Calu3 (cell line): ENCODE measurements around the gene HOXD10. TPM values are rescaled to one million over a fixed set of nuclear protein-coding genes. Genes with fewer than 3 reads are reported as not detected.

Experiments
- BruUV-seq: library from RNA; stranded (reverse); fragments of 400-500 nt; replicated peaks from 2 replicates; lab custom pipeline; 2021; lab: Mats Ljungman, UMichigan
- CTCF ChIA-PET: fragments of 300-600 bp; sonication (Branson Sonifier 250); formaldehyde crosslinking; loops from one replicate; lab custom pipeline; 2022; ENCODE audit warnings: antibody characterized with exemption; lab: Charles Lee
- DNase-seq: peaks from one replicate; pipeline ENCODE4 v3.0.0; 2022
- H3K27ac Mint-ChIP-seq: one replicate; pipeline ENCODE4 v1.8.0; 2022; ENCODE audit warnings: mixed read lengths; ENCODE audit not compliant: unreplicated experiment
- H3K27me3 Mint-ChIP-seq: one replicate; pipeline ENCODE4 v1.8.0; 2022; ENCODE audit warnings: mixed read lengths; ENCODE audit not compliant: unreplicated experiment
- H3K36me3 Mint-ChIP-seq: one replicate; pipeline ENCODE4 v1.8.0; 2022; ENCODE audit warnings: mild to moderate bottlenecking, moderate library complexity, mixed read lengths; ENCODE audit not compliant: insufficient read depth, unreplicated experiment
- H3K4me1 Mint-ChIP-seq: one replicate; pipeline ENCODE4 v1.8.0; 2022; ENCODE audit warnings: mild to moderate bottlenecking, low read depth, mixed read lengths; ENCODE audit not compliant: unreplicated experiment
- H3K4me3 Mint-ChIP-seq: one replicate; pipeline ENCODE4 v1.8.0; 2022; ENCODE audit warnings: mild to moderate bottlenecking, low read depth, moderate library complexity, mixed read lengths; ENCODE audit not compliant: unreplicated experiment
- H3K9me3 Mint-ChIP-seq: one replicate; pipeline ENCODE4 v1.8.0; 2022; ENCODE audit warnings: low read depth, mixed read lengths; ENCODE audit not compliant: unreplicated experiment
- intact Hi-C: fragments of 100-400 bp; cut with micrococcal nuclease; formaldehyde crosslinking; loops from one replicate; pipeline ENCODE4 v1.10.0; 2022; ENCODE audit not compliant: unreplicated experiment
- total RNA-seq: library from RNA; stranded (reverse); gene quantifications from 2 replicates; pipeline ENCODE4 v1.2.3, GENCODE V29; 2022
- TF ChIP-seq, protein P1 (sequence below): fragments of 200-600 bp; IDR thresholded peaks from one replicate; pipeline ENCODE4 v1.8.0; 2022; ENCODE audit warnings: antibody characterized with exemption; ENCODE audit not compliant: unreplicated experiment

Gene HOXD10
- total RNA-seq, 1 experiment from 2014 or later = not detected

GRCh38 chr2:176114120-176114929 is 2.3 kb upstream of the HOXD10 start:
- CTCF ChIA-PET = no interaction called here
- TF ChIP-seq, protein P1, sequence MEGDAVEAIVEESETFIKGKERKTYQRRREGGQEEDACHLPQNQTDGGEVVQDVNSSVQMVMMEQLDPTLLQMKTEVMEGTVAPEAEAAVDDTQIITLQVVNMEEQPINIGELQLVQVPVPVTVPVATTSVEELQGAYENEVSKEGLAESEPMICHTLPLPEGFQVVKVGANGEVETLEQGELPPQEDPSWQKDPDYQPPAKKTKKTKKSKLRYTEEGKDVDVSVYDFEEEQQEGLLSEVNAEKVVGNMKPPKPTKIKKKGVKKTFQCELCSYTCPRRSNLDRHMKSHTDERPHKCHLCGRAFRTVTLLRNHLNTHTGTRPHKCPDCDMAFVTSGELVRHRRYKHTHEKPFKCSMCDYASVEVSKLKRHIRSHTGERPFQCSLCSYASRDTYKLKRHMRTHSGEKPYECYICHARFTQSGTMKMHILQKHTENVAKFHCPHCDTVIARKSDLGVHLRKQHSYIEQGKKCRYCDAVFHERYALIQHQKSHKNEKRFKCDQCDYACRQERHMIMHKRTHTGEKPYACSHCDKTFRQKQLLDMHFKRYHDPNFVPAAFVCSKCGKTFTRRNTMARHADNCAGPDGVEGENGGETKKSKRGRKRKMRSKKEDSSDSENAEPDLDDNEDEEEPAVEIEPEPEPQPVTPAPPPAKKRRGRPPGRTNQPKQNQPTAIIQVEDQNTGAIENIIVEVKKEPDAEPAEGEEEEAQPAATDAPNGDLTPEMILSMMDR = no peak
- Mint-ChIP-seq H3K27ac (no peak overlapping the region), H3K36me3 (no peaks in the 10 kb centered on the region), H3K9me3 (no peaks in the 10 kb centered on the region), H3K4me1 (no peaks in the 10 kb centered on the region), H3K4me3 (no peak overlapping the region), H3K27me3 (peaks cover 86% of the 10 kb centered on the region)
- no TSS peak for BruUV-seq
- intact Hi-C loops = no loop called here
- DNase-seq = no peak

- Mint-ChIP-seq H3K9me3 (no peaks in the 10 kb centered on the region), H3K4me1 (no peaks in the 10 kb centered on the region), H3K4me3 (no peak overlapping the region), H3K27me3 (peaks cover 88% of the 10 kb centered on the region), H3K36me3 (no peaks in the 10 kb centered on the region), H3K27ac (no peak overlapping the region)
- BruUV-seq = no TSS peak
- CTCF ChIA-PET = no interaction called here
- no peak for DNase-seq
- TF ChIP-seq, protein P1 = no peak
- intact Hi-C loops = no loop called here
These were observed 1.5 kb upstream of the HOXD10 start for GRCh38 chr2:176114930-176115625.

DNA sequence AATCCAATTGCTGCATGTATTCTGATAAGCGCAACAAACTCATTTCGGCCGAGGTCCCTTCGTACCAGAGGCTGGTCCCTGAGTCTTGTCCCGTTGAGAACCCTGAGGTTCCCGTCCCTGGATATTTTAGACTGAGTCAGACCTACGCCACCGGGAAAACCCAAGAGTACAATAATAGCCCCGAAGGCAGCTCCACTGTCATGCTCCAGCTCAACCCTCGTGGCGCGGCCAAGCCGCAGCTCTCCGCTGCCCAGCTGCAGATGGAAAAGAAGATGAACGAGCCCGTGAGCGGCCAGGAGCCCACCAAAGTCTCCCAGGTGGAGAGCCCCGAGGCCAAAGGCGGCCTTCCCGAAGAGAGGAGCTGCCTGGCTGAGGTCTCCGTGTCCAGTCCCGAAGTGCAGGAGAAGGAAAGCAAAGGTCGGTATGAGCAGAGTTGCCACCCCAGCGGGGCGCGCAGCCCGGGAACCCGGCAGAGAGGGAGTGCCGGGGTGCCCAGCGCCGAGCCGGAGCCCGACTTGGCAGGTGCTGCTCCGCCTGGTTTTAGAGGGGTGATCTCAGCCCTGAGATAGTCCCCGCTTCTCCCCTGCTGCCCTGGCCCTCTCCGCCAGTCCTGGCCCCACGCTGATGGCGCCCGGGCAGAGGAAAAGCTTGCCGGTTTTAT is 714 bp downstream of the HOXD10 start:
- no peaks in the 10 kb centered on the region for H3K9me3 Mint-ChIP-seq
- H3K36me3 Mint-ChIP-seq = no peaks in the 10 kb centered on the region
- CTCF ChIA-PET = no interaction called here
- H3K4me3 Mint-ChIP-seq = no peak overlapping the region
- no peaks in the 10 kb centered on the region for H3K4me1 Mint-ChIP-seq
- H3K27me3 Mint-ChIP-seq = peaks cover 82% of the 10 kb centered on the region
- no peak overlapping the region for H3K27ac Mint-ChIP-seq
- no peak for DNase-seq
- BruUV-seq = no TSS peak
- intact Hi-C loops = no loop called here
- TF ChIP-seq, protein P1 = no peak

GRCh38 chr2:176117823-176118371 is 1.3 kb downstream of the HOXD10 start:
- BruUV-seq = no TSS peak
- Mint-ChIP-seq H3K36me3 (no peaks in the 10 kb centered on the region), H3K9me3 (no peaks in the 10 kb centered on the region), H3K4me1 (no peaks in the 10 kb centered on the region), H3K27me3 (peaks cover 76% of the 10 kb centered on the region), H3K4me3 (no peak overlapping the region), H3K27ac (no peak overlapping the region)
- TF ChIP-seq, protein P1 = no peak
- intact Hi-C loops = no loop called here
- CTCF ChIA-PET = no interaction called here
- no peak for DNase-seq
